Stimulated activated CD8-positive, alpha-beta memory T cell treated with anti-CD3 and anti-CD28 coated beads, Interleukin-12 subunit alpha, Interleukin-12 subunit beta, amount 100 ng/mL, for 24 hours (primary cell): ENCODE data around the gene GRIK1.

Experiments
- DNase-seq: peaks from one replicate; pipeline ENCODE4 v3.0.0-alpha.2; 2020; ENCODE audit errors: extremely low read depth

Gene GRIK1

GRCh38 chr21:29673096-29673610 is 266.6 kb downstream of the GRIK1 start:
- DNase-seq: no peak

DNA sequence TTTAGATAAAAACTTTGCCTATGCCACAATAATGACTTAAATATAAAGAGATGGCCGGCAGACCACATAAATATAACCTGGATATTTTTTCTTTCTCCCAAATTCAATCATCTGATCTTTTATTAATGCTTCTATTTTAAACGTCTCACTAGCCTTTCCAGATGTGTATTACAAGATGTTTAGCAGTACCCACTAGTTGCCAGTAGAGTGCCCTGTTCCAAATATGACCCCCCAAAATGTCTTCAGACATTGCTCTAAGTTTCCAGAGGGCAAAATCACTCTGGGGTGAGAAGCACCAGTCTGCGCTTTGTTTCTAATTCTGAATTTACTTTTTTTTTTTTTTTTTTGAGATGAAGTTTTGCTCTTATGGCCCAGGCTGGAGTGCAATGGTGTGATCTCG is 268.1 kb downstream of the GRIK1 start:
- DNase-seq: no peak

- no peak for DNase-seq
Measured at GRCh38 chr21:29670228-29670627, 269.6 kb downstream of the GRIK1 start.

DNA sequence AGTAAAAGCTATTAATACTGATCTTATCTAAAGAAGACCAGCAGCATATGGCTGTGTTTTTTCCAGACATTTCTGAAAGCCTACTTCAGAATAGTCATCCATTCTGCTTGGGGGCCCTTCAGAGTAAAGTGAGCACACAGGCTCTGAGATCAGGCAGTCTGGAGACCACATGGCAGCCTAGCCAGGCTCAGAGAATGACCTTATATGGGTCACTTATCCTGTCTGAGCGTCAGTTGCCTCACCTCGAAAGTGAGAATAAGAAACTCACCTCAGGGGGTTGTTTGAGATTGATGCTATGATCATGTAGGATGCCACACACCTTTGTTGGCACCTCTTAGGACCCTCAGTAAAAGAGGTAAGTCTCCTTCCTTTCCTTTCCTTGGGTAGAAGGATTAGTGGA is 270.4 kb downstream of the GRIK1 start:
- DNase-seq: no peak

GRCh38 chr21:29667651-29668050 is 272.1 kb downstream of the GRIK1 start:
- DNase-seq: no peak

DNA sequence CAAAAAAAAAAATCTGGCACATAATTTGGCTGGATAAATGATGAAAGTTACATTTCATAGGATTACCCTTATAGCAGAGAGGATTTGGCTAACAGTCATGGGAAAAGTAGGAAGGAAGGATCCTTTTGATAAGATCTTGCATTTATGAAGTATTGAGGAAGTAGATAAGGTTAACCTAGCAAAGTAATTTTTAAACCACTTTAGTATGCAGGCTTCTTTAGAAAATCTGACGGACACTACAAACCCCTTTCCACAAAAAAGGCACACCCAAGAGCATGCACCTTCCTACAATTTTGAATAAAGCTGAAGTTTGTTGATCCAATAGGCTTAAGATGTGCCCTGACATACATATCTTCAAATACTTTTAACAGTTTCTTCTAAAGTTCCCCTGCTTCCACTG is 275.2 kb downstream of the GRIK1 start:
- DNase-seq: no peak

DNA sequence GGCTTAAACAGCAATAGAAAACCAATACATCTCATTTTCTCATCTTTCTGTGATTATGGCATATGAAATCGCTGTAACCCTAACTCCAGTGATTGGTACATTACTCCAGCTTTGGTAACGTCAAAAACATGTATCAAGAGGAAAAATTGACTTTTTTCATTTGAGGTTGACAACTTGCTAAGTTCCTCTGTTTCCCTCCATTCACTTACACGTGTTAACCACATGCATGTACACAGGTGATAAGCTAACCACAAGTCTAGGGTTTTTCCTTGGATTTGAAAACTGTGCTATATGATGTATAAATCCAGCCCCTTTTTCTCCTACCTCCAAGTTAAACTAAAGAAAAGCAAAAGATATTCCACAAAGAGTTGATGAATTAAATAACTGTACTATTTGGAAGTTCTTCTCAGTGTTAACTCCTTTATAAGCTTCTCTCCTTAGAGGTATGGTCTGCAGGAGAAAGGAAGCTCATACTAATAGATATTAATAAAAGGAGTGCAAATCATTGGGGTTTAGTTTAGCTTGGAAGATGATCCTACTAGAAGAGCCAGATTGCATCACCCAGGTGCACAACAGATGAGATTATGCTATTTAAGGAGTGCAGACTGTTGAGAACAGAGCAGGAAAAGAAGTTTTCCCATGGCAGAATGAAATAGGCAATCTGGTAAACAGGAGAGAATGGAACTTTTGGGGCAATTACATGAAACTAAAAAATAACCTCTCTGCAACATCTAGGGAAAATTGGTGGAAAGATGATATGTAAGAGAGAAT is 277.9 kb downstream of the GRIK1 start:
- no peak for DNase-seq

DNA sequence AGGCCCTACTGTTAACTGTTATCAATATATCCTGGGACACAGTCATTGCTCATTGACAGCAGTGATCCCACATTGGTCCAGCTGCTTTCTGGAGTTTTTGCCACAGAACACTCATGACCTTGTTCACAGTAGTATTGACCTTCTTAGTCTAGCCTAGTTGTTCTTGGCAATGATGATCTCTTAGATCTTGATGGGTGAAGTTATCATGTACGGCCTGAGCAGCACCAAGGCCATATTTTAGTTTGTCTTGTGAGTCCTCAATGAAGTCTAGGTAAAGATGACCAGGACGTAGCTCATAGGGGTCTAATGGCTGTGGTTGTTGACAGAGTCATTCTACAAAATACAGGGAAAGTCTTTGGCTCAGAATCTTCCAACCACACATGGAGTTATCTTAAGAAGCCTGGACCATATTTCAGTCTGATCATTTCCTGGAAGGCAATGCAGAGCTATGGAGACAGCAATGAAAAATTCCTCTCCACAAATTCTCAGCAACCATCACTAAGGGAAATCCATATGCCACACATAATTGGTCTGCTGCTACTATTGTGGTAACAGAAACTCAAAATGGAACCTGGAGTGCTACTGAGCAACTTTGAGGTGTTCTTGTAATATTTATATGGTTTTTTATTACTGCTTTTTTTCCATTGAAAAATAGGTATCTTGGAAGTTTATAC is 279.6 kb downstream of the GRIK1 start:
- DNase-seq: no peak

GRCh38 chr21:29658934-29659203 is 280.9 kb downstream of the GRIK1 start:
- no peak for DNase-seq

DNA sequence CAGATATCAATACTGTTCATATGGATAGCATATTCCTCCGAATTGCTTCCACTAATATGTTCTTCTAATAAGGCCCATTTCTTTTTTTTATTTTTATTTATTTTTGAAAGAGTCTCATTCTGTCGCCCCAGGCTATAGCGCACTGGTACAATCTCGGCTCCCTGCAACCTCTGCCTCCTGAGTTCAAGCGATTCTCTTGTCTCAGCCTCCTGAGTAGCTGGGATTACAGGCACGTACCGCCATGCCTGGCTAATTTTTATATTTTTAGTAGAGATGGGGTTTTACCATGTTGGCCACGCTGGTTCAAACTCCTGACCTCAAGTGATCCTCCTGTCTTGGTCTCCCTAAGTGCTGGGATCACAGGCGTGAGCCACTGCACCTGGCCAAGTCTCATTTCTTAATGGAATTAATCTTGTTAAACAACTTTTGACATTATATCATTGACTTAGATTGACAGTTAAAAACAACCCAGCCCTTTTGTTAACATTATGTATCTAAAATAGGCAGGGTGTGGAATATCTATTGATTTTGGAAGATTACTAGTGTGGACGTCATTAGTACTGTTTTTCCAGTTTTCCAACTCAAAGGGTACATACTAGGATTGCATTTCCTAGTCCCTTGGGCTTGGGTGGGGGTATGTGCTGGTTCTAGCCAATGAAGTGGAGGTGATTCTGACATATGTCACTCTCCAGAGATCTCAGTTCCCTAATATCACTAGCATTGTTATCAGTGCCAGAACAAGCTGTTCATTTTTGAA is 281.4 kb downstream of the GRIK1 start:
- no peak for DNase-seq

DNA sequence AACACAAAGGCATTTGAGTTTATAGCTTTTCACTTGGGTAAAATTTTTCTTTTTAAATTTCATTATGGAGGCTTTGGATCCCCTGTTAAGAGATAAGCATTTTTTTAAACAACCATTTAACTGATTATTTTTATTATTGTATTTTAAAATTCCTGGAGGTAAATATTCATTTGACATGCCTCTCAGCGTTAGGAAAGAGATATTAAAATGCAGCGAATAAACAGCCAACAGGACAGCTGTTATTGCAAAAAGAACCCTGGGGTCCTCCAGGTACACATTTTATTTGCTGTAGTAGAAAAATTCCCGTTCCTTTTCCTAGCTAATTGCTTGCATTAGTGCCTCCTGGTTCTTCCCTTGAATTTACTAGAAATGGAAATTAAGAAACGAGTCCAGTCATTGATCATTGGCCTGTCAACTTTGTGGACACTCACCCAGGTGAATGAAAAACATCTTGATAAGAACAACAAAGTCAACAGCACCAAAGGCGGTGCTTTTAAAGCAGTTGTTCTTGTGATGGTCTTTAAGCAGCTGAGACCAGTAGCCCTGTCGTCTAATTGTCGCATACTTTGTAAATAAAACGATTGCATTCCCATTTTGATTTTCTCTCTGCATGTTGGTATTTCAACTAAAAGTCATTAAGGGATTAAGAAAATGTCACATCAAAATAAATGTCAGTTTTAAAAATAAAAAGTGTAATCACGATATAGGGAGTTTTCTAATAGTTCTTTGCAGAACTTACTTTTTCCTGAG is 282.4 kb downstream of the GRIK1 start:
- no peak for DNase-seq

- DNase-seq: no peak
Measured at GRCh38 chr21:29656504-29657239, 283.1 kb downstream of the GRIK1 start.

- no peak for DNase-seq
Measured at GRCh38 chr21:29655577-29655976, 284.2 kb downstream of the GRIK1 start.

GRCh38 chr21:29654855-29655254 is 284.9 kb downstream of the GRIK1 start:
- DNase-seq: no peak

- no peak for DNase-seq
Measured at GRCh38 chr21:29654203-29654602, 285.6 kb downstream of the GRIK1 start.

GRCh38 chr21:29650523-29651022 is 289.2 kb downstream of the GRIK1 start:
- no peak for DNase-seq

DNA sequence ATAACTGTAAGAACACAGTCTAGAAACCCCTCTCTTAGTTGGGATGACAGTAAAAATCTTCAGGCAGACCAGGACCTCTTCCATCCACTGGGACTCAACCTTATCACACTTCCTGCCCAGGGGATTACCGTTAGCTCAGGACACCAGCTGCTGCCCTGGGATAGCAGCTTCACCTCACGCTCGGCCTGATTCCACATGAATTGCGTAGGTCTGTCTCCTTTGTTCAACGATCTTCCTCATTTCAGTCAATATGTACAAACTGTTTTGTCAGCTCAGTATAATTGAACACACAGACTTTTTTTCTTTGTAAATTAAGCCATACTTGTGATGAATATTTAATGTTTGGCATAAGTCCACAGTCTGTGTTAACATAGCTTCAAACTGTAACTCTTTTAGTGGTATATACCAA is 290.4 kb downstream of the GRIK1 start:
- DNase-seq: no peak

DNA sequence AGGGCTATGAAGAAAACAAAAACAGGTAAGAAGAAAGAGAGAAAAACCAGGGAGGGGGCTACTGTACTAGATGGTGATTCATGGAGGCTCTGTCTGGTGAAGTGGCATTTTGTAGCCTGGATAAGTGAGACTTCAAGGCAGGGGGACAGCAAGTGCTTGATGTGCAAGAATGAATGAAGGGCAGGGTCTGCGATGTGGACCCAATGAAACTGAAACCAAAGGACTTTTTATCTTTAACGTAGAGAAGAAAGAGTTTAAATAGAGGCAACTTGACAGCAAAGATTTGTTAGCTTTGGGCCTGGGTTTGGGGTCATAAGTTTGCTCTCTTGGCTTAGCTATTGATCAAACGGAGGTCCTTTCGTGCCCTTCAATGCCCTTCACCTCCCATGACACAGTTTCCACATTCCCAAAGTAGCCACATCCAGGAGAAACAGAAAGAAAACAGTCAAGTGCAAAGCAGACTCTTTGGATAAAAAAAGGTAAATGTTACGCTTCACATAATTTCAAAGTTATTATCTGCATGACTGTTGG is 291.0 kb downstream of the GRIK1 start:
- no peak for DNase-seq

GRCh38 chr21:29647353-29647781 is 292.4 kb downstream of the GRIK1 start:
- no peak for DNase-seq

DNA sequence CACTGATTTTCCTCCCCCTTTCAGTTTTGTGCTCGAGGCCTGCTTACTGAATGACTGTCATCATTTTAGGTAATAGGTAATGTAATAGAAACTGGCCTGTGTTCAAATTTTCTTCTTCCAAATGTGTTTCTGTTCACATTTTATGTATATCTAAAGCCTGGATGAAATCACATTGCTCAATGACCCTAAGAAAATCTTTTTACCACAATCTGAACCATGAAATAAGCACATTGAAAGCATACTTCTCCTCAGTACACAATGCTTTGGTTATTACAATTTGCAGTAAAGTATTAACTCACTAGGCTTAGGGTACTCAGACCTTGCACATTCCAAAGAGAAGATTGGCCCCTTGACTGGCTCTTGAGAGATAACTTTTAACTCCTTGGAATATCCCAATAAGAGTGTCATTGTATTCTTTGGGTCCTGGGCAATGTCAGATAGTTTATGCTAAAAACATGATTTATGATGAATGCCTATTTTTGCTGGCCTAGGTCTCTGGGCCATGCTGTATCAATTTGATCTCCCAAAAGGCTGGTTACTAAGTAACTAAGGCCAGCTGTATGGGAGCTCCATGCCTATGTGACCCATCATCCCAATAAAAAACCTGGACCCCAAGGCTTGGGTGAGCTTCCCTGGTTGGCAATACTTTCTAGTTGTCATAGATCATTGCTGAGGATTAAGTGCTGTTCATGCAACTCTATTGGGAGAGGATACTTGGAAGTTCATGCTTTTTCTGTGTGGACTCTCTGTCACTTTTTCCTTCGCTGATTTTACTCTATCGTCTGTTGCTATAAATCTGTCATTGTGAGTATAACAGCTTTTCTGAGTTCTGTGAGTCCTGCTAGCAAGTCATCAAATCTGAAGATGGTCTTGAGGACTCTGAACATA is 293.9 kb downstream of the GRIK1 start:
- DNase-seq: no peak
